GM12878 (cell line): ENCODE results near the gene CSRP3. TPM values are rescaled to one million over a fixed set of nuclear protein-coding genes. Genes with fewer than 3 reads are reported as not detected.

Experiments used
- ATAC-seq: fragments of 200-7000 bp; cut with Tn5 transposase; 3 replicates; pipeline ENCODE4 v1.9.1; 2020; ENCODE audit warnings: mild to moderate bottlenecking, moderate library complexity
- BruUV-seq: library from RNA; stranded (reverse); fragments of 400-500 nt; replicated peaks from 2 replicates; lab custom pipeline; 2021; lab: Mats Ljungman, UMichigan
- CTCF ChIA-PET: fragments of 300-600 bp; sonication (Branson Sonifier 250); formaldehyde crosslinking; extraction: SDS; loops from one replicate; lab custom pipeline; 2021; ENCODE audit warnings: inconsistent platforms; lab: Yijun Ruan, JAX
- POLR2A ChIA-PET: fragments of 350-600 bp; formaldehyde crosslinking; extraction: SDS; loops from one replicate; lab custom pipeline; 2021; ENCODE audit warnings: inconsistent platforms; lab: Charles Lee
- RAD21 ChIA-PET: fragments of 300-600 bp; sonication (Branson Sonifier 250); formaldehyde crosslinking; loops from one replicate; lab custom pipeline; 2023; ENCODE audit warnings: antibody characterized with exemption; ENCODE audit not compliant: unreplicated experiment; lab: Charles Lee
- SMC1A ChIA-PET: fragments of 300-600 bp; sonication (Branson Sonifier 250); formaldehyde crosslinking; loops from one replicate; lab custom pipeline; 2023; ENCODE audit not compliant: unreplicated experiment, uncharacterized antibody; lab: Charles Lee
- DNase-seq: peaks from one replicate; pipeline ENCODE4 v3.0.0-alpha.2; 2011; ENCODE audit warnings: low read depth, low spot score
- FAIRE-seq: peaks from 3 replicates; lab custom pipeline; 2011; peaks lifted over from hg19 to GRCh38; lab: Jason Lieb, UNC
- H2AFZ ChIP-seq: 2 replicates; pipeline ENCODE4 v1.6.0; 2011; ENCODE audit warnings: low read depth, low read length, control low read depth; ENCODE audit not compliant: control insufficient read depth
- H3K27ac ChIP-seq: 2 replicates; pipeline ENCODE4 v1.5.1; 2011; ENCODE audit warnings: control low read depth; ENCODE audit not compliant: control insufficient read depth, insufficient read depth
- H3K27me3 ChIP-seq, 2 experiments: replicated peaks in 1 of 2; 2 replicates each; pipeline versions ENCODE4 v1.6.0 to v1.6.1; 2011; ENCODE audit warnings: low read length in 1 of 2; ENCODE audit not compliant: control insufficient read depth in 2 of 2, insufficient read depth in 2 of 2
- H3K36me3 ChIP-seq, 2 experiments: 2 replicates each; pipeline ENCODE4 v1.5.1; 2011; ENCODE audit warnings: low read length in 1 of 2; ENCODE audit not compliant: control insufficient read depth in 2 of 2, insufficient read depth in 2 of 2
- H3K4me1 ChIP-seq: 2 replicates; pipeline ENCODE4 v1.6.1; 2011; ENCODE audit warnings: mild to moderate bottlenecking, low read length, moderate library complexity, mixed read lengths; ENCODE audit not compliant: control insufficient read depth, insufficient read depth
- H3K4me2 ChIP-seq: 2 replicates; pipeline ENCODE4 v1.6.0; 2011; ENCODE audit warnings: control low read depth; ENCODE audit not compliant: control insufficient read depth, insufficient read depth
- H3K4me3 ChIP-seq: fragments of 200-600 bp; sonication (generic); 2 replicates; pipeline ENCODE4 v1.5.1; 2016
- H3K79me2 ChIP-seq: 2 replicates; pipeline ENCODE4 v1.6.0; 2011; ENCODE audit warnings: low read length; ENCODE audit not compliant: control insufficient read depth, insufficient read depth
- H3K9ac ChIP-seq: 2 replicates; pipeline ENCODE4 v1.8.0; 2011; ENCODE audit warnings: low read length, control low read depth, mixed read lengths; ENCODE audit not compliant: control insufficient read depth, insufficient read depth
- H3K9me3 ChIP-seq: replicated peaks from 3 replicates; pipeline ENCODE4 v1.5.1; 2011; ENCODE audit warnings: mild to moderate bottlenecking, low read length; ENCODE audit not compliant: control insufficient read depth, insufficient read depth
- H4K20me1 ChIP-seq: 2 replicates; pipeline ENCODE4 v1.6.0; 2011; ENCODE audit not compliant: control insufficient read depth, insufficient read depth
- ASH2L ChIP-seq: fragments of 300-600, 200-600 bp; sonication (generic); IDR thresholded peaks from 2 replicates; pipeline ENCODE4 v1.6.1; 2017; ENCODE audit warnings: low read depth, mild to moderate bottlenecking, borderline replicate concordance
- EP300 ChIP-seq, 2 experiments: fragments of 150-350 bp in 1 of 2; IDR thresholded peaks; 2 replicates each; pipeline ENCODE4 v1.6.1; 2011 to 2012; ENCODE audit warnings: low read depth in 2 of 2, low read length in 2 of 2, borderline replicate concordance in 1 of 2, improper control_type of control experiment in 1 of 2, inconsistent platforms in 1 of 2; ENCODE audit not compliant: control insufficient read depth in 1 of 2
- FOS ChIP-seq: IDR thresholded peaks from 3 replicates; pipeline ENCODE4 v1.6.1; 2011; ENCODE audit warnings: borderline replicate concordance; ENCODE audit not compliant: insufficient read length; ENCODE audit errors: extremely low read depth
- FOXM1 ChIP-seq: IDR thresholded peaks from 2 replicates; pipeline ENCODE4 v1.6.1; 2012; ENCODE audit warnings: low read depth, mild to moderate bottlenecking, inconsistent platforms, low read length, moderate library complexity
- GATAD2B ChIP-seq: fragments of 450-650 bp; conservative IDR thresholded peaks from 2 replicates; pipeline ENCODE4 v1.6.1; 2017; ENCODE audit warnings: low read depth, mild to moderate bottlenecking, moderate library complexity
- IRF3 ChIP-seq: fragments of 450-650 bp; IDR thresholded peaks from 2 replicates; pipeline ENCODE4 v1.6.1; 2014; ENCODE audit warnings: mild to moderate bottlenecking
- KAT2A ChIP-seq: conservative IDR thresholded peaks from 2 replicates; pipeline ENCODE4 v1.6.1; 2011; ENCODE audit warnings: low read depth, low read length; ENCODE audit not compliant: control insufficient read depth
- MAX ChIP-seq: IDR thresholded peaks from 2 replicates; pipeline ENCODE4 v1.6.1; 2012; ENCODE audit warnings: low read depth, low read length, improper control_type of control experiment
- MYC ChIP-seq: IDR thresholded peaks from 2 replicates; pipeline ENCODE4 v1.6.1; 2011; ENCODE audit warnings: mild to moderate bottlenecking, low read length, moderate library complexity, inconsistent platforms; ENCODE audit not compliant: insufficient read depth, insufficient replicate concordance, insufficient read length, severe bottlenecking
- NKRF ChIP-seq: fragments of 450-650 bp; conservative IDR thresholded peaks from 2 replicates; pipeline ENCODE4 v1.6.1; 2017; ENCODE audit warnings: mild to moderate bottlenecking, moderate library complexity
- POLR2A ChIP-seq: IDR thresholded peaks from 2 replicates; pipeline ENCODE4 v1.6.1; 2011; ENCODE audit warnings: low read depth, mild to moderate bottlenecking, low read length
- RELA ChIP-seq: fragments of 450-650 bp; IDR thresholded peaks from 2 replicates; pipeline ENCODE4 v1.8.0; 2014; ENCODE audit warnings: borderline replicate concordance; ENCODE audit not compliant: partially characterized antibody
- SMARCA5 ChIP-seq: fragments of 450-650 bp; IDR thresholded peaks from 2 replicates; pipeline ENCODE4 v1.6.1; 2017; ENCODE audit warnings: mild to moderate bottlenecking
- TAF1 ChIP-seq: IDR thresholded peaks from 2 replicates; pipeline ENCODE4 v1.6.1; 2011; ENCODE audit warnings: mild to moderate bottlenecking, low read depth, low read length, borderline replicate concordance
- TBL1XR1 ChIP-seq: IDR thresholded peaks from 2 replicates; pipeline ENCODE4 v1.6.1; 2012; ENCODE audit warnings: low read depth, low read length, improper control_type of control experiment
- TCF12 ChIP-seq: IDR thresholded peaks from 2 replicates; pipeline ENCODE4 v1.6.1; 2011; ENCODE audit warnings: low read depth, mild to moderate bottlenecking, low read length
- ZNF622 ChIP-seq: fragments of 450-650 bp; IDR thresholded peaks from 2 replicates; pipeline ENCODE4 v1.6.1; 2017; ENCODE audit warnings: mild to moderate bottlenecking, inconsistent platforms
- WGBS: methylation state at CpG from one replicate; pipeline ENCODE4 v1.1.6; 2016; ENCODE audit warnings: low lambda C conversion rate; ENCODE audit not compliant: insufficient replicate concordance, insufficient coverage; ENCODE audit errors: missing lambda C conversion rate; 5-methylcytosine and 5-hydroxymethylcytosine counted together
- in situ Hi-C: fragments of 300-500 bp; cut with MboI; formaldehyde crosslinking; loops from 9 replicates; pipeline ENCODE4 v1.14.3; 2018; ENCODE audit warnings: mixed read lengths
- intact Hi-C: fragments of 100-400 bp; cut with micrococcal nuclease; formaldehyde crosslinking; loops from one replicate; pipeline ENCODE4 v1.14.2; 2022; ENCODE audit not compliant: unreplicated experiment
- polyA plus RNA-seq, 11 experiments: library from polyadenylated mRNA; depleted of rRNA in 4 of 11; unstranded in 6 of 11; stranded (reverse) in 5 of 11; fragments of >200 nt; fragmentation: Nextera tagmentation in 4 of 11; fragmentation: Illumina TruSeq in 1 of 11; extraction: Ambion mirVana in 4 of 11; extraction: Trizol in 1 of 11; gene quantifications; 1 replicate in 1 of 11; 2 replicates in 10 of 11; pipeline versions ENCODE4 v1.2.1 to v1.2.3, GENCODE V29; 2011 to 2016; ENCODE audit warnings: inconsistent platforms in 2 of 11, missing spikeins in 2 of 11, low read depth in 1 of 11
- total RNA-seq, 4 experiments: library from RNA; depleted of rRNA in 3 of 4; stranded (reverse); fragments of >200 nt in 3 of 4; fragmentation: Illumina TruSeq in 1 of 4; extraction: Trizol in 1 of 4; gene quantifications; 2 replicates each; pipeline versions ENCODE4 v1.2.1 to v1.2.3, GENCODE V29; 2013 to 2021

Gene CSRP3
- total and polyA plus RNA-seq, 10 of the 15 experiments (the other 5 are each of a cell fraction or from before 2014, with no cell fraction given): not detected

GRCh38 chr11:19156892-19157291, 44.9 kb downstream of the CSRP3 start:
- TF ChIP-seq SMARCA5: no peak
- no peak for TF ChIP-seq GATAD2B
- no peak for TF ChIP-seq EP300 (IDR thresholded peaks at IDR 0.05; ENCODE audit: borderline replicate concordance in 1 of 2, control insufficient read depth in 1 of 2, low read depth in 2 of 2, low read length in 2 of 2)
- no peak for TF ChIP-seq MYC
- TF ChIP-seq KAT2A: no peak
- no peak for TF ChIP-seq POLR2A
- no peak for TF ChIP-seq NKRF
- TF ChIP-seq ASH2L: no peak
- TF ChIP-seq TCF12: no peak
- no peak for TF ChIP-seq MAX
- no peak for TF ChIP-seq FOXM1
- TF ChIP-seq TBL1XR1: no peak
- no peak for TF ChIP-seq TAF1
- TF ChIP-seq ZNF622: no peak
- no peak for TF ChIP-seq FOS
- no peak for TF ChIP-seq RELA
- TF ChIP-seq IRF3: no peak
- ChIA-PET SMC1A (no interaction called here), CTCF (no interaction called here), POLR2A (no interaction called here), RAD21 (no interaction called here)
- Histone ChIP-seq H3K27me3 (no peaks in the 10 kb centered on the region), H3K9ac (no peak overlapping the region), H3K36me3 (peaks cover 1 to 11% of the 10 kb centered on the region in 2 experiments; a peak in 3 of 4 replicates), H3K4me3 (no peak overlapping the region), H3K79me2 (no peaks in the 10 kb centered on the region), H2AFZ (no peak overlapping the region), H4K20me1 (no peaks in the 10 kb centered on the region), H3K4me2 (no peak overlapping the region), H3K9me3 (no peaks in the 10 kb centered on the region), H3K27ac (no peak overlapping the region), H3K4me1 (no peaks in the 10 kb centered on the region)
- no TSS peak for BruUV-seq
- in situ Hi-C loops (no loop called here), intact Hi-C loops (no loop called here)
- FAIRE-seq (no peak), ATAC-seq (no peak), DNase-seq (no peak)
- 67% methylated on average over 3 of the region's 3 CpGs for WGBS
